ENCODE data around the gene AP1G2. TPM values are rescaled to one million over a fixed set of nuclear protein-coding genes. Genes with fewer than 3 reads are reported as not detected.

The AP1G2 gene
- total and polyA plus RNA-seq, 2 of the 13 experiments (the other 11 are each of a cell fraction or from before 2014, with no cell fraction given): 96.9 to 611 TPM

GRCh38 chr14:23566112-23566777, 1.3 kb downstream of the AP1G2 start (continued):
- TF ChIP-seq KAT7 (CRISPR knock-in tag; IDR thresholded peaks at IDR 0.05; ENCODE audit: borderline replicate concordance): no peak
- TF ChIP-seq HNRNPLL (IDR thresholded peaks at IDR 0.05; ENCODE audit: low read depth, low read length, poor library complexity, severe bottlenecking): no peak
- no peak for TF ChIP-seq SP2 (CRISPR knock-in tag; IDR thresholded peaks at IDR 0.05)
- TF ChIP-seq ZNF747 (CRISPR knock-in tag; IDR thresholded peaks at IDR 0.05; ENCODE audit: borderline replicate concordance): no peak
- no peak for TF ChIP-seq RFXANK (CRISPR knock-in tag; IDR thresholded peaks at IDR 0.05)
- TF ChIP-seq SSRP1 (CRISPR knock-in tag; IDR thresholded peaks at IDR 0.05): 0 out of 2 replicates have a peak, but pooled peaks have one; percentile 23
- TF ChIP-seq NFIB (CRISPR knock-in tag; IDR thresholded peaks at IDR 0.05; ENCODE audit: borderline replicate concordance): no peak
- TF ChIP-seq ZNF576 (CRISPR knock-in tag; IDR thresholded peaks at IDR 0.05): no peak
- no peak for TF ChIP-seq TBP (CRISPR knock-in tag; IDR thresholded peaks at IDR 0.05)
- TF ChIP-seq SCMH1 (CRISPR knock-in tag; IDR thresholded peaks at IDR 0.05; ENCODE audit: borderline replicate concordance): no peak
- TF ChIP-seq LRRFIP1 (CRISPR knock-in tag; conservative IDR thresholded peaks at IDR 0.05): no peak
- TF ChIP-seq ZFP36L2 (CRISPR knock-in tag; IDR thresholded peaks at IDR 0.05): no peak
- no peak for TF ChIP-seq KDM5B (CRISPR knock-in tag; IDR thresholded peaks at IDR 0.05; ENCODE audit: borderline replicate concordance)
- TF ChIP-seq SP4 (CRISPR knock-in tag; IDR thresholded peaks at IDR 0.05): no peak
- TF ChIP-seq ZNF367 (CRISPR knock-in tag; IDR thresholded peaks at IDR 0.05; ENCODE audit: borderline replicate concordance): no peak
- no peak for TF ChIP-seq HNF1A (IDR thresholded peaks at IDR 0.05; ENCODE audit: low read depth)
- TF ChIP-seq HNF1A (CRISPR knock-in tag; IDR thresholded peaks at IDR 0.05; ENCODE audit: borderline replicate concordance): no peak
- TF ChIP-seq CAMTA2 (CRISPR knock-in tag; IDR thresholded peaks at IDR 0.05; ENCODE audit: borderline replicate concordance): no peak
- TF ChIP-seq MTA3 (CRISPR knock-in tag; IDR thresholded peaks at IDR 0.05): no peak
- TF ChIP-seq ZNF777 (CRISPR knock-in tag; IDR thresholded peaks at IDR 0.05): 0 out of 2 replicates have a peak, but pooled peaks have one; percentile 30
- no peak for TF ChIP-seq ZNF563 (CRISPR knock-in tag; IDR thresholded peaks at IDR 0.05)
- TF ChIP-seq EED (CRISPR knock-in tag; IDR thresholded peaks at IDR 0.05): no peak
- TF ChIP-seq HNRNPK (IDR thresholded peaks at IDR 0.05; ENCODE audit: low read depth, low read length, poor library complexity, severe bottlenecking): no peak
